ENCODE measurements around the gene ZMAT1.
"Not testable (repeated sequence)": the region's sequence is repeated elsewhere in the genome, so short reads cannot be mapped to it uniquely, and the experiment has no call there.

Gene ZMAT1

DNA sequence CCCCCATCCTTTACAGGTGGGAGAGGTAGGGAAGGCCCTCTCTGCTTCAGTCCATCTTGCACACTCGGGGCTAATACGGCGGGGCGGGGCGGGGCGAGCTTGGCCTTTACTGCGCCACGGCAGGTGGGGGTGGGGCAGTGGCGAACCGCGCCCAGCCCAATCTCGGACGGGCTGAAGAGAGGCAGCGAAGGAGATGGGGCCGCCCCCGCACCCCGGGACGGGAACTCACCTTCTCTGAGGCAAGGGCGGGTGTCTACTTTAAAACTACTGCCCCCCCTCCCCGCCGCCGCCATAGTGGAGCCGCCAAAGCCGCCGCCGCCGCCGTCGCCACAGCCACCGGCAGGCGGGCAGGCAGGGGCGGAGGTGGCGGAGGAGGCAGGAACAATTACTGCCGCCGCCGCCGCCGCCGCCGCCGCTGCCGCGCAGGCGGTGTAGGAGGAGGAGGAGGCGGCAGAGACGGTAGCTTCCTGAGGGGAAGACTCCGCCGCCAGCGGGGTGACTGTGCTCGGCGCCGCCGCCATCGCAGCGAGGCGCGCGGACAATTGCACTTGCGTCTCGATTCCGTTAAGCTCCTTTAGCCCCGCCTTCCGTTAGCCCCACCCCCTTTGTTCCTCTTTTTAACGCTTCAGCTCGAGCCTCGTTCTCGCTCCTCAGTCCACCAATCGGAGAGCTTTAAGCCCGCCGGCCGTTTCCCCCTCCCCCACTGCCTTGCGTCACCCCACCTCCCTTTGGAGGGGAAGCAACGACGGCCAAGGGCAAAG lies at the start of gene ZMAT1:
TSS of gene ZMAT1 (minus strand) at position 540 of the 761 bp plus-strand sequence. CDS start at position 521, 19 bp downstream.
- DNase-seq (ENCODE audit: low read depth in 2 of 2), result peak; percentile 87 to 90

- DNase-seq (ENCODE audit: low read depth in 2 of 2), result no peak
Observed at GRCh38 chrX:101977106-101977505, 45.3 kb upstream of the ZMAT1 start.

- no peak for DNase-seq (ENCODE audit: low read depth in 2 of 2)
Observed at GRCh38 chrX:101973066-101973465, 41.2 kb upstream of the ZMAT1 start.

DNA sequence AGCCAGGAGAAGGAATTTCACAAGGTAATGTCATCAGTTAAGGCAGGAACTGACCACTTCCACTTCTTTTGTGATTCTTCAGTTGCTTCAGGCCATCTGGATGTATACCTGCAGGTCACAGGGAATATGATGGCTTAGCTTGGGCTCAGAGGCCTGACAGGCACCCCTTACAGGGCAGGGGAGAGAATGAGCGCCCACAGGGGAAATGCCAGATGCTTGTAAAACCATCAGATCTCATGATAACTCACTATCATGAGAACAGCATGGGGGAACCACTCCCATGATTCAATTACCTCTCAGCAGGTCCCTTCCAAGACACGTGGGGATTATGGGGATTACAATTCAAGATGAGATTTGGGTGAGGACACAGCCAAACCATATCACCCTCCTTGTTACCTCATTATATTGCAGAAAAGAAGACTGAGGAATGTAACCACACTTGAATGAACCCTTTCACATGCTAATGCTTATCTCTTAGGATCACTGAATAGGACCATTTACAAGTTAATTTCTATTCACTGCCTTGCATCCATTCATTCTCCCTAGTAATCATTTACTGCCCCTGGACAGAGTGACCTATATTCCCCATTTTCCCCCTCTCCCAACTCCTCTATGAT lies 33.2 kb upstream of the ZMAT1 start:
- not testable (repeated sequence) for DNase-seq (ENCODE audit: low read depth in 2 of 2)

DNA sequence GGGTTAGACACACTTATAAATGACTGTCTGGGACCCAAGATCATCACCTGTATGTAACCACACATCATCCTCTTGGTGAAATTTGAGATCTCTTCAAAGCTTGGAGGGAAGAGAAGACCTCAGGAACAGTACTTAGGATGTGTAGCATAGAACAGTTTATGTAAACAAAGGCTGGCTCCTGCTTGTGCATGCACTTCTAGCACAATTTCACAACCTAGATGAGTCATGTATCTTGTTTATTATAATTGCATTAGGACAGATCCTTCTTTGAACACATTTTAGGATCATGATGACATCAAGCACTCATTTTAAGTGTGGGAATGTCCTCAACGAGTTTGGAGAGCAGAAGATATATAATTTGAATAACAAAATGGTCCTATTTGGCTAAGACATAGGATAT lies 26.3 kb upstream of the ZMAT1 start:
- DNase-seq (ENCODE audit: low read depth in 2 of 2), result no peak

GRCh38 chrX:101957174-101957573 lies 25.3 kb upstream of the ZMAT1 start:
- DNase-seq (ENCODE audit: low read depth in 2 of 2), result no peak

- no peak for DNase-seq (ENCODE audit: low read depth in 2 of 2)
Observed at GRCh38 chrX:101956556-101956955, 24.7 kb upstream of the ZMAT1 start.

DNA sequence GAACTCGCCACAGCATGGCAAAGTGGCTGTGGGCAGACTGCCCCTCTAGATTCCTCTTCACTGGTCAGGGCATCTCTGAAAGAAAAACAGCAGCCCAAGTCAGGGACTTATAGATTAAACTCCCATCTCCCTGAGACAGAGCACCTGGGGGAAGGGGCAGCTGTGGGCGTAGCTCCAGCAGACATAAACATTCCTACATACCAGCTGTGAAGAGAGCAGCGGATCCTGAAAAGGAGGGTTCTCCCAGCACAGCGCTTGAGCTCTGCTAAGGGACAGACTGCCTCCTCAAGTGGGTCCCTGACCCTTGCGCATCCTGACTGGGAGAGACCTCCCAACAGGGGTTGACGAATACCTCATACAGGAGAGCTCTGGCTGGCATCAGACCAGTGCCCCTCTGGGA lies 18.8 kb upstream of the ZMAT1 start:
- no peak for DNase-seq (ENCODE audit: low read depth in 2 of 2)

- DNase-seq (ENCODE audit: low read depth in 2 of 2), result no peak
Observed at GRCh38 chrX:101932249-101932570, 383 bp upstream of the ZMAT1 start.

GRCh38 chrX:101931136-101931487 lies 715 bp downstream of the ZMAT1 start:
- DNase-seq (ENCODE audit: low read depth in 2 of 2), result no peak

GRCh38 chrX:101925733-101926132 lies 6.1 kb downstream of the ZMAT1 start:
- no peak for DNase-seq (ENCODE audit: low read depth in 2 of 2)

GRCh38 chrX:101918751-101919150 lies 13.1 kb downstream of the ZMAT1 start:
- DNase-seq (ENCODE audit: low read depth in 2 of 2), result no peak

- DNase-seq (ENCODE audit: low read depth in 2 of 2), result no peak
Observed at GRCh38 chrX:101906136-101906796, 25.6 kb downstream of the ZMAT1 start.

- no peak for DNase-seq (ENCODE audit: low read depth in 2 of 2)
Observed at GRCh38 chrX:101904996-101905395, 26.8 kb downstream of the ZMAT1 start.

Measured in stimulated activated CD4-positive, alpha-beta T cell treated with anti-CD3 and anti-CD28 coated beads, Interleukin-1b, Interleukin-23, amount 100 ng/mL, for 4 hours (primary cell).